ENCODE results near the gene ATG5.

ATG5 gene

DNA sequence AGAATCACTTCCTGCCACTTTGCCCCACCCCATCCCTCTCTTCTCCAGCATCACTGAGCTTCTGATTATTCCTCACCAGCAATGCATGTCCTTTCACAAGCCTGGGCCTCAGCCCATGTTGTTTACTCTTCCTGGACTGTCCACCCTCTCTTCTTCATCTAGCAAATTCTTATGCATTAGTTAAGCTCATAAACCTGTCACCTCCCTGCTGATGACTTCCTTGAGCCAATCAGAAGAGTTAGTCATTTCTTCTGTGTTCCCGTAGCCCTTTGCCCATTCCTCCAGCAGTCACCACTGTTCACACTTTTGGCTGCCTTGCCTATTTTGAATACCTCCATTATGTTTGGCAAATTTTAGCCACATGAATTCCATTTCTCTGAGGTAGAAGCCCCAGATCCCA is 30.8 kb upstream of the ATG5 start:
- Histone ChIP-seq H4K20me1 (ENCODE audit: low read depth, low read length) (no peaks in the 10 kb centered on the region), H3K9ac (ENCODE audit: low read length) (no peak overlapping the region), H3K4me2 (ENCODE audit: low read depth, low read length, poor library complexity, severe bottlenecking) (no peak overlapping the region), H3K27ac (ENCODE audit: low read depth, low read length) (no peak overlapping the region), H3F3A (ENCODE audit: insufficient read depth) (no peaks in the 10 kb centered on the region), H2AFZ (ENCODE audit: low read depth, low read length, severe bottlenecking) (no peak overlapping the region), H3K79me2 (ENCODE audit: insufficient read depth, low read length) (no peaks in the 10 kb centered on the region), H3K4me3 (ENCODE audit: insufficient read depth, low read length, poor library complexity, severe bottlenecking) (no peak overlapping the region), H3K27me3 (ENCODE audit: low read length) (no peaks in the 10 kb centered on the region; the same call in 1 of the 2 replicates), H3K9me2 (replicated peaks; ENCODE audit: insufficient read depth, low read length) (no peaks in the 10 kb centered on the region), H3K9me3 (ENCODE audit: insufficient read depth, low read length) (no peaks in the 10 kb centered on the region), H3K36me3 (ENCODE audit: low read length) (no peaks in the 10 kb centered on the region)
- no peak for TF ChIP-seq EZH2phosphoT487 (conservative IDR thresholded peaks at IDR 0.05; ENCODE audit: low read length)
- TF ChIP-seq, protein P1, sequence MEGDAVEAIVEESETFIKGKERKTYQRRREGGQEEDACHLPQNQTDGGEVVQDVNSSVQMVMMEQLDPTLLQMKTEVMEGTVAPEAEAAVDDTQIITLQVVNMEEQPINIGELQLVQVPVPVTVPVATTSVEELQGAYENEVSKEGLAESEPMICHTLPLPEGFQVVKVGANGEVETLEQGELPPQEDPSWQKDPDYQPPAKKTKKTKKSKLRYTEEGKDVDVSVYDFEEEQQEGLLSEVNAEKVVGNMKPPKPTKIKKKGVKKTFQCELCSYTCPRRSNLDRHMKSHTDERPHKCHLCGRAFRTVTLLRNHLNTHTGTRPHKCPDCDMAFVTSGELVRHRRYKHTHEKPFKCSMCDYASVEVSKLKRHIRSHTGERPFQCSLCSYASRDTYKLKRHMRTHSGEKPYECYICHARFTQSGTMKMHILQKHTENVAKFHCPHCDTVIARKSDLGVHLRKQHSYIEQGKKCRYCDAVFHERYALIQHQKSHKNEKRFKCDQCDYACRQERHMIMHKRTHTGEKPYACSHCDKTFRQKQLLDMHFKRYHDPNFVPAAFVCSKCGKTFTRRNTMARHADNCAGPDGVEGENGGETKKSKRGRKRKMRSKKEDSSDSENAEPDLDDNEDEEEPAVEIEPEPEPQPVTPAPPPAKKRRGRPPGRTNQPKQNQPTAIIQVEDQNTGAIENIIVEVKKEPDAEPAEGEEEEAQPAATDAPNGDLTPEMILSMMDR (IDR thresholded peaks at IDR 0.05; ENCODE audit: insufficient read depth, low read length, poor library complexity, severe bottlenecking) = no peak

DNA sequence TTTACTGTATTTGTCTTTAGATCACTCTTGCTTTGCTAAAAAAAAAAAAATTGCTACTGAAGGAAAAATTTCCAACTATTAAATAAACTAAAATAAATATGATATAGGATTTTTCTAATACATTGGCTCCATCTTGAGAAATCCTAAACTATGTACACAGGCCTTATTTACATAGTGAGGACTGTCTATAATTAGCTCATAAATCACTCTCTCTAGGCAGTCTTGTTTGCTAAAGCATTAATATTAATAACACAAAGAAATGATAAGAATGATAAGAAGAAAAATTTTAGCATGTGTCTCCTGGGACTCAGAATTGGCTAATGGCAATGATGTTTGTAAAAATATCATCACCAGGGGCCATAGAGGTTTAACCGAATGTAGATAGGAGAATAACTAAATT is 21.7 kb upstream of the ATG5 start:
- TF ChIP-seq, protein P1 (IDR thresholded peaks at IDR 0.05; ENCODE audit: insufficient read depth, low read length, poor library complexity, severe bottlenecking) = no peak
- no peak for TF ChIP-seq EZH2phosphoT487 (conservative IDR thresholded peaks at IDR 0.05; ENCODE audit: low read length)
- no peaks in the 10 kb centered on the region for H3K79me2 ChIP-seq (ENCODE audit: insufficient read depth, low read length)
- no peaks in the 10 kb centered on the region for H3K36me3 ChIP-seq (ENCODE audit: low read length)
- no peaks in the 10 kb centered on the region for H3K9me2 ChIP-seq (replicated peaks; ENCODE audit: insufficient read depth, low read length)
- no peak overlapping the region for H3K4me2 ChIP-seq (ENCODE audit: low read depth, low read length, poor library complexity, severe bottlenecking)
- no peak overlapping the region for H2AFZ ChIP-seq (ENCODE audit: low read depth, low read length, severe bottlenecking)
- no peak overlapping the region for H3K9ac ChIP-seq (ENCODE audit: low read length)
- no peak overlapping the region for H3K27ac ChIP-seq (ENCODE audit: low read depth, low read length)
- no peak overlapping the region for H3K4me3 ChIP-seq (ENCODE audit: insufficient read depth, low read length, poor library complexity, severe bottlenecking)
- no peaks in the 10 kb centered on the region for H3F3A ChIP-seq (ENCODE audit: insufficient read depth)
- no peaks in the 10 kb centered on the region; the same call in 1 of the 2 replicates for H3K27me3 ChIP-seq (ENCODE audit: low read length)
- H3K9me3 ChIP-seq (ENCODE audit: insufficient read depth, low read length) = no peaks in the 10 kb centered on the region
- no peaks in the 10 kb centered on the region for H4K20me1 ChIP-seq (ENCODE audit: low read depth, low read length)

DNA sequence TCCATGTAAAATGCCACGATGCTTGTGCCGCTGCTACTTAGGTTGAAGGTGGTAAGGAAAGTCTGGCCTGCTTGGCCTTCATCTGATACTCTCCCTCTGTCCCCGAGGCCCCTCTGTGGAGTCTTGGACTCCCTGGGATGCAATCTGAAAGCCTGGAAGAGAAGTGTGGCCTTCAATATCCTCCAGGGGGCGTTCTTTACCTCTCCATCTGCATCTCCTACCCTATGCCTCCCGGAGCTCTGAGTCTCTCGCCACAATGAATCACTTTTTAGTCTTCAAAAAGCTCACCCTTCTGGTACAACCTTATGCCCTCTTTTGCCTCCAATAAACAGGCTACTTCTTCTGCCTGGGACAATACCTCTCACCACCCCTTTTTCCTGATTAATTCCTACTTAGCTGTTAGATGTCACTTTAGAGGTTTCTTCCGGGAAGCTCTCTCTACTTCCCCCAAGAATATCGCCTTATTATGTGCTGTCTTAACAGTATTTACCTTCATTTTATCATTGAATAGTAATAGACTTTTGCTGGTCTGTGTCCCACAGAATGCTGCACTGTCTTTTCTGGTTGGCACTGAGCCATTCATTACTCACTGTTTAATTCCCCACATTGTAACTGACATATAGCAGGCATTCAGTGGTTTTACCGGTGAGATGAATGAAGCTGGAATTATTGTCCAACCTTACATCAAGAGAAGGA is 13.9 kb upstream of the ATG5 start:
- H3K79me2 ChIP-seq (ENCODE audit: insufficient read depth, low read length) = no peaks in the 10 kb centered on the region
- H3K4me3 ChIP-seq (ENCODE audit: insufficient read depth, low read length, poor library complexity, severe bottlenecking) = no peak overlapping the region
- H3K27me3 ChIP-seq (ENCODE audit: low read length) = no peaks in the 10 kb centered on the region
- no peak overlapping the region for H3K27ac ChIP-seq (ENCODE audit: low read depth, low read length)
- H3K4me2 ChIP-seq (ENCODE audit: low read depth, low read length, poor library complexity, severe bottlenecking) = peak overlapping the region; percentile 34
- peak overlapping the region; percentile 91 for H2AFZ ChIP-seq (ENCODE audit: low read depth, low read length, severe bottlenecking)
- no peak overlapping the region for H3K9ac ChIP-seq (ENCODE audit: low read length)
- H3K9me2 ChIP-seq (replicated peaks; ENCODE audit: insufficient read depth, low read length) = no peaks in the 10 kb centered on the region
- no peak for TF ChIP-seq EZH2phosphoT487 (conservative IDR thresholded peaks at IDR 0.05; ENCODE audit: low read length)
- TF ChIP-seq, protein P1 (IDR thresholded peaks at IDR 0.05; ENCODE audit: insufficient read depth, low read length, poor library complexity, severe bottlenecking) = peak; percentile 58
- H3F3A ChIP-seq (ENCODE audit: insufficient read depth) = no peaks in the 10 kb centered on the region
- H3K9me3 ChIP-seq (ENCODE audit: insufficient read depth, low read length) = no peaks in the 10 kb centered on the region
- no peaks in the 10 kb centered on the region for H3K36me3 ChIP-seq (ENCODE audit: low read length)
- H4K20me1 ChIP-seq (ENCODE audit: low read depth, low read length) = no peaks in the 10 kb centered on the region

Measured in SU-DHL-6 (cell line).